Cerebellar cortex (tissue), 1 donor: ENCODE measurements around the gene GPR155.
A peak's percentile ranks its signal among the peaks of the same experiment; 100 is the strongest.
"Not testable (repeated sequence)": the region's sequence is repeated elsewhere in the genome, so short reads cannot be mapped to it uniquely, and the experiment has no call there.

Experiments used
- DNase-seq: peaks from one replicate; pipeline ENCODE4 v3.0.0-alpha.2; 2015; ENCODE audit warnings: low spot score

GPR155 gene

DNA sequence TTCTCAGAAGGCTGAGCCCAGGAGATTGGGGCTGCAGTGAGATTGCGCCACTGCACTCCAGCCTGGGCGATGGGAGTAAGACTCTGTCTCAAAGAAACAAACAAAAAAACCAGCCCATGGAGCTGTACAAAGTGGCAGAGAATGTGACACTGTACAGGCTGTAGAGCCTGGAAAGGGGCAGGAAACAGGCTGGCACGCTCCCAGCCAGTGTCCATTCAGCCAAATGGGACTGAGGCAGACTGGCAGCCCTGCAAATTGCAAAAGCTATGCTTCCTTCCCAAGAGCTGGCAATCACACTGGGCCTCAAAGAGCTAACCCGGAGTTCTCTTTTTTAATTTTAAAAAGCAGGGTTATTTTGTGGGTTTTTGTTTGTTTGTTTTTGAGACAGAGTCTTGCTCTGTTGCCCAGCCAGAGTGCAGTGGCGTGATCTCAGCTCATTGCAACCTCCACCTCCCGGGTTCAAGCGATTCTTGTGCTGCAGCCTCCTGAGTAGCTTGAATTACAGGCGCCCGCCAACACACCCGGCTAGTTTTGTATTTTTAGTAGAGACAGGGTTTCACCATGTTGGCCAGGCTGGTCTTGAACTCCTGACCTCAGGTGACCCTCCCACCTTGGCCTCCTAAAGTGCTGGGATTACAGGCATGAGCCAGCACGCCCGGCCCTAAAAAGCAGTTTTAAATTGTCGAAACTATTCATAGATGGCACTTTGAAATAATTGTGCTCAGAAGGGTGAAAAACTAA is 48.5 kb downstream of the GPR155 start:
- peak; percentile 48 for DNase-seq

DNA sequence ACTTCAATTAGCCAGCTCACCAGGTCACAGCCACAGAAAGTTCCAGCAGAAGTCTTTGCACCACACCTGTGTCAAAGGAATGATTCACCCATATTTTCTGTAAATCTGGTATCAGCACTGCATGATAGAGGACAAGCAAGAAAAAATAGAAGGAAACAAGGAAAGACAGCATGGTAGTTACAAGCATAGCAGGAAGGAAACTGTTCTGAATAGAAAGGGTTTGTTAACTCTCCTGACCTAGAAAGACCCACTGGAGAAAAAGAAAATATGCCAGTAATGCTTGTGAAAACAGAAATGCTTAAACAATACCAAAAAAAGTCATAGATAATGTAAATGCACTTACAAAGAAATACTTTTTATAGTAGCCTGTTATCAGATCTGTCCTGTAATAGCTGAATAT is 50.5 kb downstream of the GPR155 start:
- DNase-seq = no peak

DNA sequence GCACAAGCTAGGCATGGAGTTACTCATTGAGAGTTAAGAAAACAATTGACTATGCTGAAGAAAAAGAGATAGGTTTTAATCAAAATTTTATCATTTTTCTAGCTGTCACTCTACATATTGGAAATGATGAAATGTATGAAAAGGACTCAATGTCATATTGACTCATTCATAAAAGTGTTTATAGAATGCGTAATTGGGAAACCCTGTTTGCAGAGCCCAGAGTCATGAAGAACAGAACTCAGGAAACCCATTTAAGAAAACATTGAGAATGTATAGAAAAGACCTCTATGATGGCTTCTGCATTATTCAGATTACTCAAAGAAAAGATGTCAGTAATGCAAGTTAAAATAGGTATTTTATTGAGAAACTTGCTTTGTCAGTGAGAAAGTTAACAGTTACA is 54.9 kb downstream of the GPR155 start:
- no peak for DNase-seq

DNA sequence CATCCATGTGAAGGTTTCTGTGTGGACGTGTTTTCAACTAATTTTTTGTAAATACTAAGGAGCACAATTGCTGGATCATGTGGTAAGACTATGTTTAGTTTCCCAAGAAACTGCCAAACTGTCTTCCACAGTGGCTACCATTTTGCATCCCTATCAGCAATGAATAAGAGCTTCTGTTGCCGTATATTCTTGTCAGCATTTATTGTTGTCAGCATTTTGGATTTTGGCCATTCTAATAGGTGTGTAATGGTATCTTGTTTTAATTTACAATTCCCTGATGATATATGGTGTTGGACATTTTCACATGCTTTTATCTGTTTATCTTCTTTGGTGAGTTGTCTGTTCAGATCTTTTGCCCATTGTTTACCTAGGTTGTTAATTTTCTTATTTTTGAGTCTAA is 56.8 kb downstream of the GPR155 start:
- no peak for DNase-seq

DNA sequence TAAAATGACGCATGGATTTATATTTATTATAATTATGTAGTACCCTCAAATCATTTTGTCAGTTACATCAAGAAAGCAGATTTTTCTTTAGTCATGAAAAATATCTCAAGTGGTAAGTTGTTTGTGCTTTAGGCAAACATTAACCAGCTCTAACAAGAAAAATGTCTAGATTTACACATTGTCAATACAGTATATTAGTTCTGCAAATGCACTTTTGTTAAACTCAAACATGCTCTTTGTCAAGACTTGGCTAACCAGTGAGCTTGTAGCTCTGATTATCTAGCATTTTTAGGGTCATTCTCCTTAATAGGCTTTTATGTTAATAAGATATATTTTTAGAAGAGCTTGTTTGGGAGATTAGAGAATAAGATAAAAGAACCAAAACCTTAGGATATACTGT is 58.6 kb downstream of the GPR155 start:
- no peak for DNase-seq

DNA sequence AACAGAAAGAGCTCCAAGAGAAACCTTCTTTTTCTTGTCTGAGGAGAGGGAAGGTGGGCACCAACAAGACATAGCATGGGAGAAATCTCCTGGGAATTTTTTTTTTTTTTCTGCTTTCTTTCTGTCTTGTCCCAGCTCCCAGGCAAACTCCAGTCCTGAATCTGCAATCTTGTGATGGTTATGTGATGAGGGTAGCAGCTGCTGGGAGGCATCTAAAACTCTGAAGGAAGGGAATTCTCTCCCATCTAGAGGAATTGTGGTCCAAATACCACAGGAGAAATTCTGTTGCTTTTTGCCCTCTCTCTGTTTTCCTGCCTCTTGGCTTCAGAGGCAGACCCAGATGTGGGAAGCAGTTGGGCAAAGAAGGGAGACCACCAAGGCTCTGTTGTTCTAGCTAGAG is 74.6 kb downstream of the GPR155 start:
- DNase-seq = no peak

DNA sequence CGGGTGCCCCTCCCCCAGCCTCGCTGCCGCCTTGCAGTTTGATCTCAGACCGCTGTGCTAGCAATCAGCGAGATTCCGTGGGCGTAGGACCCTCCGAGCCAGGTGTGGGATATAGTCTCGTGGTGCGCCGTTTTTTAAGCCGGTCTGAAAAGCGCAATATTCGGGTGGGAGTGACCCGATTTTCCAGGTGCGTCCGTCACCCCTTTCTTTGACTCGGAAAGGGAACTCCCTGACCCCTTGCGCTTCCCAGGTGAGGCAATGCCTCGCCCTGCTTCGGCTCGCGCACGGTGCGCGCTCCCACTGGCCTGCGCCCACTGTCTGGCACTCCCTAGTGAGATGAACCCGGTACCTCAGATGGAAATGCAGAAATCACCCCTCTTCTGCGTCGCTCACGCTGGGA is 76.8 kb downstream of the GPR155 start:
- not testable (repeated sequence) for DNase-seq

DNA sequence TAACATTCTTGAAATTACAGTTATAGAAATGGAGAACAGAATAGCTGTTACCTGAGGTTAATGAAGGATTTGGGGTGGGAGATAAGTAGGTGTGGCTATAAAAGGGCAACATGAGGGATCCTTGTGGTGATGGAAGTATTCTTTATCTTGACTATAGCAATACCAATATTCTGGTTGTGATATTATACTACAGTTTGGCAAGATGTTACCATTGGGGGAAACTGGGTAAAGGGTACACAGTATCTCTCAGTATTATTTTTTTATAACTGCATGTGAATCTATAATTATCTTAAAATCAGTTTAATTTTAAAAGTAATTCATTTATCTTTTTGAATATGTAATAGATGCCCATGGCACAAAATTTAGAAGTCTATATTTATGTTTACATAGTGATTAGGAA is 83.2 kb downstream of the GPR155 start:
- DNase-seq = no peak

DNA sequence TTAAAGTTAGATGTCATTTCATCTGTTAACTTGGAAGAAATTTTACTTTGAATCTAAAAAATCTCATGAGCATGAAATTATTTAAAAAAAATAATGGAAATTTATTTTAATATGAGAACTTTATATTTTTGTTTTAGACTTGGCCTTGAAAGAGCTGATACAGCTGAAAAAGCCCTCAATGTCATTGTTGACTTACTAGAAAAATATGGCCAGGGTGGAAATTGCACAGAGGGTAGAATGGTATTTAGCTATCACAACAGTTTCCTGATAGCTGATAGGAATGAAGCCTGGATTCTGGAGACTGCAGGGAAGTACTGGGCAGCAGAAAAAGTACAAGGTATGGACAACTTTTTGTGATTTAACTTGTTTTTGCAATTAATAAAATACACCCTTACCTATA is 86.0 kb downstream of the GPR155 start:
- no peak for DNase-seq

DNA sequence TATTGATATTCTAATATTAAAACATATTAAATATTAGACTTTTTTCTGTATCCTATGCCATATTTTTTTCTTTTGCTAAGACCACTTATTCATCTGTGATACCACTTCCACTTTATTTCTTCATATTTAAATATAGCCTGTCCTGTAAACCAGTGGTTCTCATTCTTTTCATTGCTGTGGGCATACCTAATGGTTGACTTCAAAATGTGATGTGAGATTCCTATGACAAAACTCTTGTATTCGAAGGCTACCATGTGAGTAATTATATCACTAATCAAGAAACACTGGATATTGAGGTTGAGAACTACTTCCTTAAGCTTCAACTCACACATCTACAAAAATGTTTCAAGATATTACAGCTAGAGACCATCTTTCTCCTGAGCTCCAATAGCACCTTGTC is 87.7 kb downstream of the GPR155 start:
- DNase-seq = no peak

DNA sequence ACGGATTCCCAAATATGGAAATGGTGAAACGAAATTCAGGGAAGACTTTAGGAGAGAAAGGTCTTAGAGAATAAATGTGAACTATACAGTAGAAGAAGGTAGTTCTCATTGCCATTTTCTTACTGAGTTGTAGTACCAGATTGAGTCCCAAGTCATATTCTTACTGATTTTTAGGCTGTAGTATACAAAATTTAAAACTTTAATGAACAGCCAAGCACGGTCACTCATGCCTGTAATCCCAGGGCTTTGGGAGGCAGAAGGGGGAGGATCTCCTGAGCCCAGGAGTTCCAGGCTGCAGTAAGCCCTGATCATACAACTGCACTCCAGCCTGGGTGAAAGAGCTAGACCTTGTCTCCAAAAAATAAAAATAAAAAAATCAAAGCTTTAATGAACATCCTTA is 89.1 kb downstream of the GPR155 start:
- DNase-seq = no peak

DNA sequence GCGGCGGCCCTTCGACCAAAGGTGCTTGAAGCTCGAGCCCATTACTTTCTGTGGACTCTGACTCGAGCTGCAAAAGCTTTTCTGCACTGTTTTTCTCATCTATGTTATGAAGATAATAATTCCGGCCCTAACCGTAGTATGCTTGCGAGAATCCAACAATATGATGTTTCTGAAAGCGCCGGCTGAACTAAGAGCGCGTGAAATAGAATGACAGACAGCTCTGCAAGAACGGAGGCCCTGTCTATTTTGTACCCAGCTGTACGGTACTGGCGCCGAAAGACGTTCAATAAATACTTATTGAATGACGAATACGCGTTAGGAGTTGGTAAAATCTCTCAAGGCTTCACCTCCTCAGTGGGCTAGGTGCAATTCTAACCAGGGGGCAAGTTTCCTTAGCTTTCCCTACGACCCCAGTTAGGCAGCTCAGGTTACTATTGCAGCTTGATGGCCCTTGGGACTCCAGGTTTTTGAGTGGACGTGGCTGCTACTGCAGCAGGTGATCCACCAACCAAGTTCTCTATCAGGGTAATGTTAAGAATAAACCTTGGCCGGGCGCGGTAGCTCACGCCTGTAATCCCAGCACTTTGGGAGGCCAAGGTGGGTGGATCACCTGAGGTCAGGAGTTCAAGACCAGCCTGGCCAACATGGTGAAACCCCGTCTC is 90.7 kb downstream of the GPR155 start:
- DNase-seq = no peak

DNA sequence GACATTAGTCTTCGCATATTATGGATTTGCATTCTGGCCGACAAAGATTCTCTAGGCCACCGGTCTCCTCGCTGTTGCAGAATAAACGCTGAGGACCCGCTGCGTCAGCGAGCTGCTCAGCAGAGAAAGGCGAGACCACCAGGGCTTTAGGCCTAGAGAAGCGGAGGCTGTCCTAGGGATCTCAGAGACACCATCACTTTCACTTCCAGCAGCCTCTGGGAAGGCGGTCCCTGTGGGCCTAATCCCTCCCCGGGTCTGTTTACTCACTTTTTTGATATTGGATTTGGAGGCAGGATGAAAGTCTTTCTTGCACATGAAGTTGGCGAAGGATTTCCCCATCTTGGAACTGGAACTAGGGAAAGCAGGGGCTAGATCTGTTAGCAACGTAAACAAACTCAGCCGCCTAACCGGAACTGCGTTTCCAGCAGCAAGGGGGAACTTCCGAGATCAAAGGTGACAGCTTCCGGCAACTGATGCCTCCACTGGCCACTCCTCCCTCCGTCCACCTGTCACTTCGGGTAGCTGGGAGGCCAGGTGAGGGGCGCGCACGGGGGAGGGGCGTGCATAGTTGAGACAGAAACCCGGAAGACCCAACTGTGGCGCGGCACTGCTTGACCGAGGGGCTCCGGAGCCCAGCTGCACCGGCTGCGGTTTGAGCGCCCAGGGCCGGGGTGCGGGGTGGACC is 91.4 kb downstream of the GPR155 start, which contains the start of gene SCRN3:
SCRN3 (plus strand) TSS at position 447 of the 685 bp plus-strand sequence. CDS start 2,554 bp downstream, outside the sequence.
- DNase-seq = peak; percentile 93

DNA sequence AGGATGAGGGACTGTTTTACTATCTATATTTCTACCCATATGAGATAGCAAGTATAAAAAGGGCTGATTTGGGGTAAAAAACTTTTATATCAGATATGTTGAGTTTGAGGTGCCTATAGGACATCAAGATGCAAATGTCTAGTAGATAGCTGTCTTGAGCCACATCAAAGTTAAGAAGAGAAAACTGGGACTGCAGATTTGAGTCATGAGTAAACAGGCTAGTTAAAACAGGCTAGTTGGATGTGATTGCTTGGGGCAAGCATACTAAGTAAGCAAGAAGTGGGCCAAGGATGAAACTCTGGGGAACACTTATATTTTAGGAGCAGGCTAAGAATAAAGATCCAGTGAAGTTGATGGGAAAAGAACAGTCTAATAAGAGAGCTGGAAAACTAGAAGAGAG is 94.1 kb downstream of the GPR155 start:
- no peak for DNase-seq

DNA sequence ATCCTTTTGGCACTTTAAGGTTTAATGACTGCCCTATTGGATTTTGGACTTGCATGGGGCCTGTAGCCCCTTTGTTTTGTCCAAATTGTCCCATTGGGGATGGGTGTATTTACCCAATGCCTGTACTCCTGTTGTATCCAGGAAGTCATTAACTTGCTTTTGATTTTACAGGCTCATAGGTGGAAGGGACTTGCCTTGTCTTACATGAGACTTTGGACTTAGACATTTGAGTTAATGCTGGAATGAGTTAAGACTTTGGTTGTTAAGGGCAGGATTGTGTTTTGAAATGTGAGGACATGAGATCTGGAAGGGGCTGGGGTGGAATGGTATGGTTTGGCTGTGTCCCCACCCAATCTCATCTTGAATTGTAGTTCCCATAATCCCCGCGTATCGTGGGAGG is 96.5 kb downstream of the GPR155 start:
- DNase-seq = not testable (repeated sequence)

DNA sequence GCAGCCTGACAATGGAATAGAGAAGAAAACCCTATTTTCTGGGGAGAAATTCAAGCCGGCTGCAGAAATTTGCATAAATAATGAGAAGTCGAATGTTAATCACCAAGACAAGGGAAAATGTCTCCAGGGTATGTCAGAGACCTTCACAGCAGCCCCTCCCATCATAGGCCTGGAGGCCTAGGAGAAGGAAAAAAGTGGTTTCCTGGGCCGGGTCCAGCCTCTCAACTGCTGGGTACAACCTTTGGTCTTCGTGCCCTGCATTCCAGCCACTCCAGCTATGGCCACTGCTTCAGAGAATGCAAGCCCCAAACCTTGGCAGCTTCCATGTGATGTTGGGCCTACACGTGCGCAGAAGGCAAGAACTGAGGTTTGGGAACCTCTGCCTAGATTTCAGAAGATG is 97.3 kb downstream of the GPR155 start:
- no peak for DNase-seq

DNA sequence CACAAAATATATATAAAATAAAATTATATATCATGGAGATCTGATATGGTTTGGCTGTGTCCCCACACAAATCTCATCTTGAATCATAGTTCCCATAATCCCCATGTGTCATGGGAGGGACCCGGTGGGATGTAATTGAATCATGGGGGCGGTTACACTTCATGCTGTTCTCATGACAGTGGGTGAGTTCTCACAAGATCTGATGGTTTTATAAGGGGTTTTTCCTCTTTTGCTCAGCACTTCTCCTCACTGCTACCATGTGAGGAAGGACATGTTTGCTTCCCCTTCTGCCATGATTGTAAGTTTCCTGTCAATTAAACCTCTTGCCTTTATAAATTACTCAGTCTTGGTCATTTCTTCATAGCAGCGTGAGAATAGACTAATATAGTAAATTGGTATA is 98.1 kb downstream of the GPR155 start:
- not testable (repeated sequence) for DNase-seq

DNA sequence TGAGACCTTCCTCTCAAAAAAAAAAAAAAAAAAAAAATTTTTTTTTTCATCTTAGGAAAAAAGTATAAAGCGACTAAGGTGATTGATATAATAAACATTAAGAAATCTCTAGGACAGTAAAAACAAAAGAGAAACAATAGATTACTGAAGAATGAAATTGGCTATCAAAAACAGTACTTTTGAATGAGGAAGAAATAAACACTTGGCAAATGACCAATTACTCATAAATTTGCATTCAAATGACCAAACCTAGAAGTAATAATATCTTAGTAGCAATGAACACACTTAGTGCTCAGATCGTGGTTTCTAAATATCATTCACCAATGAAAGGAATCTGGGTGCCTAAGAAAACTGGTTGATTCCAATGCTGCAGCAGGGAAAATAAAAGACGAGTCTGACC is 101.6 kb downstream of the GPR155 start:
- DNase-seq = no peak

DNA sequence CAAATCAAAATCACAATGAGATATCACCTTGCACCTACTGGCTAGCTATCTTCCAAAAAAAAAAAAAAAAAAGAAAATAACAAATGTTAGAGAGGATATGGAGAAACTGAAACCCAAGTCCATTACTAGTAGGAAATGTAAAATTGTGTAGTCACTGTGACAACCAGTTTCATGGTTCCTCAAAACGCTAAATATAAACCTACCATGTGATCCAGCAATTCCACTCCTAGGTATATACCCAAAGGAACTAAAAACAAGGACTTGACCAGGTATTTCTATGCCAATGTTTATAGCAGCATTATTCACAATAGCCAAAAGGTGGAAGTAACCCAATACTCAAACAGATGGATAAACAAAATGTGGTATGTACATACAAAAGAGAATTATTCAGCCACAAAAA is 103.0 kb downstream of the GPR155 start:
- no peak for DNase-seq
